HG02852 (cell line): ENCODE measurements around the gene CALM3.
"Not testable (repeated sequence)": the region's sequence is repeated elsewhere in the genome, so short reads cannot be mapped to it uniquely, and the experiment has no call there.

Source experiments
- ATAC-seq: cut with Tn5 transposase; IDR thresholded peaks from one replicate; pipeline ENCODE4 v1.9.1; 2021; ENCODE audit warnings: mild to moderate bottlenecking, moderate library complexity; ENCODE audit not compliant: unreplicated experiment

Gene CALM3

DNA sequence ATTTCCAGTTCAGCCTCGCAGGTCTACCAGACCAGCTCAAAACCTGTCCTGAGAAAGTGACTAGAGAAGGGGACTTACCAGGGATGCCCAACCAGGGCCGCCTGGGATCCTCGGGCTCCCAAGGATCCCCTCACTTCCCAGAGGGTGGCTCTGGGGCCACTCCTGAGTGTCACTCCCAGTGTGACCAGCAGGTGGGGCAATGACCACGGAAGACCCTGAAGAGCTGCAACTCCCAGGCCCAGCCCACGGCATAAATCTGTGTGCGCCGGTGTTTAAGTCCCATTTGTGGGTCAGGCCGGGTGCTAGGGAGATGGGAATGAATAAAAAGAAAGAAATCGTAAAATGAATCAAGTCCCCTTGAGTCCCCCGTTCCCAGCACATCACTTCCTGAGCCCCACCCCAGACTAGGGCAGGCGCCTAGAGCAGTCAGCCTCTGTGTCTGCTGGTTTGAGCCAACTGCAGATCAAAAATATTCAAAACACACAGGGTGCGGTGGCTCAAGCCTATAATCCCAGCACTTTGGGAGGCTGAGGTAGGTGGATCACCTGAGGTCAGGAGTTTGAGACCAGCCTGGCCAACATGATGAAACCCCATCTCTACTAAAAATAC is 13.1 kb downstream of the CALM3 start:
- ATAC-seq, result no peak

DNA sequence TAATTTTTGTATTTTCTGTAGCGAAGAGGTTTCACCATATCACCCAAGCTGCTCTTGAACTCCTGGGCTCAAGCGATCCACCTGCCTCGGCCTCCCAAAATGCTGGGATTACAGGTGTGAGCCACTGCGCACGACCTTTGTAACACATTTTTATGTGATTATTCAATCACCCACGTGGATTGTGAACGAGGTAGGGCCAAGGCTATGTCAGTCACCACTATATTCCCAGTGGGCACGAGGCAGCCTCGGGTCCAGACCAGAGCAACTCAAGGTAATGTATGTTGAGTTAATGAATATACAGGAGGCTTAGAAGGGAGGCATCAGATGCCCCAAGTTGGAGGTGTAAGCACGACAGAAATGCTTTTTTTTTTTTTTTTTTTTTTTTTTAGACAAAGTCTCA is 14.8 kb downstream of the CALM3 start:
- ATAC-seq, result no peak

DNA sequence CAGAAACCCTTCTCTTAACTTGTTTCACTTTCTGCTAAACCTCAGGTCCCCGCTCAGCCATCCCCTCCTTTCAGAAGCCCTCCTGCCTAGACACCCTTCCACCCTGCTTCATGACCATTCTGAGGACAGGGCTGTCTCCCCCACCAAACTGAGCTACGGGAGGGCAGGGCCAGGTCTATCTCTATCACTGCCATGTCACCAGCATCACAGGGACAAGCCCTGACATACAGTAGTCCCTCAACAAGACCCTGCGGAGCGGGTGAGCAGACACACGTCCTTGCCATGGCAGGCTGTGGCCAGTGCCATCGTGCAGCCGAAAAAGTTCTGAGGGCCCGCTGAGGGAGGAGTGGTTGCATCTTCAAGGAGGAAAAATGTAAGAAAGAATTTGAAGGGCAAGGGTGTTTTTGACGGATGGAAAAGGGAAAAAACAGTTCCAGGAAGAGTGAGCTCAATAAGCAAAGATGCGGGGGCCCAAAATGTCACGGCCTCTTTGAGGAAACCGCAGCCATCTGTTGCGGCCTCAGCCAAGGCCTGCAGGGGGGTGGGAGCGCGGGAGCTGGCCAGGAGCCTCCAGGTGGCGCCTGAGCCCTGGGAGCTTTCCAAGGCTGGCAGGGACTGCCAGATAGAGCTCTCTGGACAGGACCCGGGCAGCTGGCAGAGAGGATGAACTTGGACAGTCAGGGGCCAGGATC is 15.6 kb downstream of the CALM3 start:
- ATAC-seq, result no peak

DNA sequence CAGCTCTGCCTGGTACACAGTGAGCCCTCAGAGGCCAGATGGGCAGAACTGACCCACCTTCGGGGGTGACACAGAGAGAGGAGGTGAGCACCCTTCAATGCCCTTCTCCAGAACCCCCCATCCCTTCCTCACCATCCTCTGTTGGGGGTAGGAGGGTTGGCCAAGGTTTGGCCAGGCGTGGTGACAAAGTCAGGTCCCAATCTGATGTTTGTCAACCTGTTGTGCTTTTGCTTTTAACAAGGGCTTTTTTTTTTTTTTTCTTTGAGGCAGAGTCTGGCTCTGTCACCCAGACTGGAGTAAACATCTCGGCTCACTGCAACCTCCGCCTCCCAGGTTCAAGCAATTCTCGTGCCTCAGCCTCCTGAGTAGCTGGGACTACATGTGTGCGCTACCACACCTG is 16.5 kb downstream of the CALM3 start:
- ATAC-seq, result no peak

DNA sequence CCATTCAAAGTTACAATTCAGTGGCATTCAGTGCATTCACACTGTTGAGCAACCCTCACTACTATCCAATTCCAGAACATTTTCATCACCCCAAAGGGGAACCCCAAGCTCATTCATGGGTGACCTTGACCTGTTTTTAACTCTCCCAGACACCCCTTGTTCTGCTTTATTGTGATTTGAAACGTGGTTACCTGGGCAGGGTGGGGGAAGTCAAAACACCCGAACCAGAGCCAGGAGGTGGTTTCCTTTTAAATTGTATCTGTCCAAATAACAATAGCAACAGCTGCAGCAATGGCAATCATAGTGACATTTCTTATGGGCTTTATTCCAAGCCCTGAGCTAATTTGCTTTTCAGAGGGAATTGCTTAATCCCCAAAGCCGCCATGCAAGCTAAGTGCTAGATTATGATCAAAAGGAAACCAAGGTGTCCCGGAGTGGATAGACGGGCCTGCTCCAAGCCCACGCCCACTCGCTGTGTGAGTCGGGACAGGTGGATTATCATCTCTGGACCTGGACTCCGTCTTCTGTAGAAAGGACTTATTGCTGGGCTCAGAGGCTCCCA is 17.6 kb downstream of the CALM3 start:
- no peak for ATAC-seq

DNA sequence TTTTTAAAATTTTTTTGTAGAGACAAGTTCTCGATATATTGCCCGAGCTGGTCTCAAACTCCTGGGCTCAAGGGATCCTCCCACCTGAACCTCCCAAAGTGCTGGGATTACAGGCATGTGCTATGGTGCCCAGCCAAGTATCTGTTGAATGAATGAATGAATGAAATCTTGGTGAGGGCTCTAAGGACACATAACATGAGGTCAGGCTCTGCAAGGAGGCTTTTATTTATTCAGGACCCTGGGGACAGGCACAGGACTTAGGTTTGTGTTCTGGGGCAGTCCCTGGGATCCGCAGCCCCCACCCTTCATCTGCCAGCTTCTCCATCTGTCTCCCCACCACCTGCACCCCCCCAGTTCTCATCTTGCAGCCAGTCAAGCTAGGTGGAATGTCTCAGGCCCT is 19.1 kb downstream of the CALM3 start:
- ATAC-seq, result no peak

DNA sequence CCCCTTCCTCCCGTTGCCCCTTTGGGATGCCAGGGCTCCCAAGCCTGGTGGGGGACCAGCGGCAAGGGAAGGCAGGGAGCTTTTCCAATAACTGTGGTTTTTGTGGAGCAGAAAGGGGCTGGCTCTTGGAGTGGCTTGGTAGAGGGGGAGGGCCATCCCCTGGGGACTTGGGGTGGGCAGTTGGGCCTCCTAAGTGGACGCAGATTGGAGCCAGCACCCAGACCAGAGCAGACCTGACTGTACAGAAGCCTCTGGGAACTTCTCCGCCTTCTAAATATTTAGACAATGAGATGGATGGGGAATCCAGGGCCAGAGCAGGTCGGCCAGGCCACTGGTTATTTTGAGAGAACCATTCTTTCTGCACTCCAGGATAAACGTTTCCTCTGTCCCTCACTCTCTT is 19.6 kb downstream of the CALM3 start:
- ATAC-seq, result no peak

DNA sequence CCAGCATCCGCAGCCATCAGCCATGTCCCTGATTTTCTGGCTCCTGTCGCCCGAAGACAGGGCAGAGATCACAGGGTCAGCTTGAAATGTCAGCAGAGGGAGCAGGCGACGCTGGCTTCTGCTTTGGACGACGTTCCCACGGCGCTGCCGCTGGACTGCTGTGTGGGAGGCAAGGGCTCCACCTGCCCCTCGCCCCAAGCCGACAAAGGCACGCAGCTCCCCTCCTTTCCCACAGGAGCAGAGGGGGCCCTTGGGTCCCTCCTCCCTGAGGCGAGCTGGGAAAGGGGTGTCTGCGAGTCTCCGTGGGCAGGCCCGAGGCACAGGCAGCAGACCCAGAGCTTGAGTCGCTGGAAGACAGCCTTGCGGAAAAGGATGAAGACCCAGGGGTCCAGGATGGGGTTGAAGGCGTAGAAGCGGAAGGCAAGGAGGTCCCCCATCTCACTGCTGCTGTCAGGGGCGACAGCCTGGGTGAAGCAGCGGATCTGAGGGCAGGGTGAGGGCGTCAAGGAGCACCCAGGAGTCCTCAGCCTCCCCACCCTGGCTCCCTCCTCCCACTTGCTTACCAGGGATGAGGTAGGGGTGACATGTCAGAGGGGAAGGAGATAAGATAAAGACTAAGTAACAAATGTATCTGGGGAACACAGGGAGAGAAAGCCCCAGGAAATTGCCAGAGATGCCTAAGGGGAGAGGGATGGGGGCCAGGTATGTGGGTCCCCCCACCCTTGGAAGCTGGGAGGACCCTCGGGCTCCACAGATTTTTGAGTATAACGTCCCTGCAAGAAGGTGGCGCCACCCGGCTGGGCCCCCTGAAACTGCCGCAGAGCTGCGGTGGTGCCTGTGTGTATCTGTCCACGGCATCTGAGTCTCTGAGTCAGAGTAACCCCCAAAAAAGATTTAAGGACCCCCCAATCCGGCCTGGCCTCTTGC is 20.3 kb downstream of the CALM3 start:
- ATAC-seq, result no peak

DNA sequence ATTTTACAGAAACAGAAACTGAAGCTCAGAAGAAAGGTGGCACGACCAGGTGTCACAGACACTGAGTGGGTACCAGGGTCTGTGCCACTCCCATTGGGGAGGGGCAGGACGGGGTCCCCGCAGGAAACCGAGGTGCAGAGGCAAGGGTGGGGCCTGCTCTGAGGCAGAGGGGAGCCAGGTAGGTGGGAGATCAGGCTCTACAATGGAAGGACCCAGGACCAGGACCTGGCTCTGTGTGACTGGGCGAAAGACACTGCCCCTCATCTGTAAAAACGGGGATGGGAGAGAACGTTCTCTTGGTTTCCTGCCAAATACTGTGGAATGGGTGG is 21.0 kb downstream of the CALM3 start:
- ATAC-seq, result no peak

DNA sequence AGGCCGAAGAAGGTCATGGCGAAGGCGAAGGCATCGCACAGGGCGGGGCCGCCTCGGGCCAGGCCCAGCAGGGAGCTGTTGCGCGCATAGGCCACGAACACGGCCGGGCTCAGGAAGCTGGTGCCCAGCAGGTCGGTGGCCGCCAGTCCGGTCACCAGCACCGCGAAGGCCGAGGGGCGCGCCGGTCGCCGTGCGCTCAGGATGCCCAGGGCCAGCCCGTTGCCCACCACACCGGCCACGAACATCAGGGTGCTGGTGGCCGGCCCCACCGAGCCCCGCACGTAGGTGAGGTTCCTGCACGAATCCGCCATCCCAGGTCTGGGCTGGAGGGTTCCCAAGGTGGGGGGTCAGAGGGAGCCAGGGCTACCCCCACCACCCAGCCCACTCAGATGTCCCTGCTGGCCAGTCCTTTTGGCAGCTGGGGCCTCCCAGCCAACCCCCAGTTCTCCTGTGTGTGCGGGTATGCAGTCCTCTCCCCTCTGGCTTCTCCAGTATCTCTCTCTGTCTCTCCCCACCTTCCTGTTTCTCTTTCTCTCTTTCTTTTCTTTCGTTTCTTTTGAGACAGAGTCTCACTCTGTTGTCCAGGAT is 22.9 kb downstream of the CALM3 start:
- no peak for ATAC-seq

DNA sequence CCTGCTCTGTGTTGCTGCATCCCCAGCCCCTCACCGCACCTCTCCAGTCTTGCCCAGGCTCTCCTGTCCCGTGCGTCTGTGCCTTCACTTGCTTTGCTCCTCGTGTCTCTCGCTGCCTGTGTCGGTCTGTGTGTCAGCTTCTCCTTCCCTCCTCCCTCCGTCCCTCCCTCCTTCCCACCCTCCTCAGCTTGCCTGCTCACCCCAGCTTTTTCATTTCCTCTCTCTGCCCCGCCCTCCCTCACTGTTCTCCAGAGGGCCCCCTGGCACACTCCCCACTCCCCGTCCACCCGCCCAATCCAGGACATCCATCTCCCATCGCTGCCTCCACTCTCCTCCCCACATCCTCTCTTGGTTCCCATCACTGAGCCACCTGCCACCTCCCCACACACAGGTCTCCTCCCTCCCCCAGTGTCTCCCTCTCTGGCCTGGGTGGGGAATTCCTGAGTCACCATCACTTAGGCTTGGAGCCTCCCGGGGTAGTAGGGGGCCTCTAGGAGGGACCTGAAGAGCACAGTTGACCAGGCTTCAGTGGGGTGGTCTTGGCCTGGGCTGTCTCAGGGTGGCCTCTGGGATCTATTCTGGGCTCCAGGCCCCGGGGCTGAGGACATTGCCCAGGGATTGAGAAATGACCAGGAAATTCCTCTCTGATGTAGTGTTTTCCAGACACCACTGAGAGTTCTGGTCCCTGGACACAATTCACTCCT is 24.0 kb downstream of the CALM3 start, which contains the start of gene PTGIR:
Gene PTGIR, minus strand, starts transcription at position 132 of the 704 bp plus-strand sequence. CDS start 864 bp downstream, outside the sequence.
- ATAC-seq, result no peak

DNA sequence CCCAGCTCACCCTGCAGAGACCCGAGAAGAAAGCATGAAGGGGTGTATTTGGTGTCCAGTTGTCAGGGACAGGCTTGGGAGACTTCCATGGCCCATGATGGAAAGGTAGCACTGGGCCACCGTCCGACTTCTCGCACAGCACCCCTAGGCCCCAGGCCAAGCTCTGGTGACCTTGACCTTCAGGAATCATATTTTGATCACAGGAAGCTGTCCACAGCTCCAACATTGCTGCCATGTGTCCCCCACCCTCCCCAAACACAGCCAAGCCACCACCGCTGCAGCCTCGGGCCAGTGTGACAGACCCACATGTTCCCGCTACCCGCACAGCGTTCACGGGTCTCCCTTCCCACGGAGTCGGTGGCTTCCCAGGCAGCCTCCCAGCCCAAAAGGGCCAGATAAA is 24.6 kb downstream of the CALM3 start:
- ATAC-seq, result no peak

DNA sequence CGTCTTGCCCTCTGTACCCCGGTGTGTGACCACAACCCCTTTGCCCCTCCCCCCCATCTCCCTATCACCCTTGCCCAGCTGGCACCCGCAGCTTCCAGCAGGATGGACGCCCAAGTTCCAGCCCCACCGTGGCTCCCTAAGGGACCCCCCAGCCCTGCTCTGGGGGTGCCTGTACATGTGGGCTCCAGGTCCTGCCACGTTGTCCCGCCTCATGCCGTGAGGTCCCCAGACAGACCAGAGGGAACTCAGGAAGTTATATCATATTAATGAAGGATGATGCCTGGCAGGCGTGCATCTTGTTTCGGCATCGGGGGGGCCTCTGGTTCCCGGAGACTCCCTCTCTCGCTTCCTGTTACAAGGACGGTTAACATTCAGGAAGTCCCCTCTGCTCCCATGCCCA is 25.3 kb downstream of the CALM3 start:
- no peak for ATAC-seq

DNA sequence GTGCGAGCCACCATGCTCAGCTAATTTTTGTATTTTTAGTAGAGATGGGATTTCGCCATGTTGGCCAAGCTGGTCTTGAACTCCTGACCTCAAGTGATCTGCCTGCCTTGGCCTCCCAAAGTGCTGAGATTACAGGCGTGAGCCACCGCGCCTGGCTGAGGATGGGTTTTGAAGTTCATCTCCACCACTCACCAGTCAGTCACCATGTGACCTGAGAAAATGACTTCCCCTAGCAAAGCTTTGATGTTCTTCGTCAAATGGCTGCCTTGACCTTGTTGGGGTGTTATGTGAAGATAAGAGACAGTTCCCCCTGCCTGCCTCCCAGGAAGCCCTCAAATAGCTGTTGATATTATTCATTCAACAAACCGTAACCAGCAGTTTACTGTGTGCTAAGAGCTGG is 27.8 kb downstream of the CALM3 start:
- ATAC-seq, result not testable (repeated sequence)

DNA sequence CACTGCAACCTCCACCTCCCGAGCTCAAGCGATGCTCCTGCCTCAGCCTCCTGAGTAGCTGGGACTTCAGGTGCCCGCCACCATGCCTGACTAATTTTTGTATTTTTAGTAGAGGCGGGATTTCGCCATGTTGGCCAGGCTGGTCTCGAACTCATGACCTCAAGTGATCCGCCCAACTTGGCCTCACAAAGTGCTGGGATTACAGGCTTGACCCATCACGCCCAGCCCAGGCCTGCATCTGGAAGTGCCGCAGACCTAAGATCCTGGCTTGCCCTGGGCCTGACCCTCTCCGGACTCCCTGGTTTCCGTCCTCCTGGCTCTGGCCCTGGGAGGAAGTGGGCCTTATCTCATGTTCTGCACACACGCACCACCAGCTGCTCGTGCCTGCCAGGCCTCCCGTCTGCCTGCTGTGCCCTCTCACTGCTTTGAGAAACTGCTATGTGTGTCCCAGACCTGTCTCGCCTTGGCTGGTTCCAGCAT is 28.5 kb downstream of the CALM3 start:
- no peak for ATAC-seq

DNA sequence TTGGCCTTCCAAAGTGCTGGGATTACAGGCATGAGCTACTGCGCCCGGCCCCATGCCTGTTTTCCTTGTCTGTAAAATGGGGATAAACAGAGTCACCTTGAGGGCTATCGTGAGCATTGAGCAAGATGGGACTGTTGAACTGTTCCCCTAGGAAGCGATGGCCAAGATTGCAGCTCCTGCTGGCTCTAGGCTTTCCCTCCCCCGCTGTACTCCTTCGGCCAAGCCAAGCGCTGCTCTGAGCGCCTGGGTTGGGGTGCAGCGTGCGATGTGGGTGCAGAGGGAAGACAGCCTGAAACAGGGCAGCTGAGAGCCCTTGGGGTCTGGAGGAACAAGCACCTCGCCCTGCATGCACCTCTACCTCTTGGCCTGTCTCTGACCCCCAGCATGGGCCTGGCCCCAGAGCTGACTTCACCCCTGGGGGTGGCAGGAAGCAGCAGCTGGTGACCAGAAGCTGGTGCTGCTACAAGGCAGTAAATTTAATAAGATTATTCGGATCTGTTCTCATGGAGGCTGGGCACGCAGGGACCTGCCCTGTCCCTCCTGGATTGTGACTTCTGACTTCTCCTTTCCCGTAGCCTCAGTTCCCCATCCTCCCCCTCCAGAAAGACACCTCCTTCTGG is 29.6 kb downstream of the CALM3 start:
- no peak for ATAC-seq

DNA sequence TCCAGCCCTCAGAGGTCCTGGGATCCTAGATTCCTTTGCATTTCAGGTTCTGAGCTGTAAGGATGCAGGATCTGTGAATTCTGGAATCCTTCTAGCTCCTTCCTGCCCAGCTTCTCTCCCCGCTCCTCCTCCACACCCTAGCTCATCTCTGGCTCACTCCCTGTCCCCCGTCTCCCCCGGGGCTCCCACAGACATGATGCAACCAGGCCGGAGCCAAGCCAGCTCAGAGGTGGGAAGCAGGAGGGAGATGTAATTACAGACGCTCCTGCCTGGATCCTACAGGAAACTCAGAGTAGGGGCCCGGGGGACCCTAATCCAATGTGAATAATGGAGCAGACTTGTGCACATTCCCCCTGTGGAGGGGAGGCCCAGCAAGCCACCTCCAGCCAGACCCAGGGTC is 30.4 kb downstream of the CALM3 start:
- ATAC-seq, result no peak

DNA sequence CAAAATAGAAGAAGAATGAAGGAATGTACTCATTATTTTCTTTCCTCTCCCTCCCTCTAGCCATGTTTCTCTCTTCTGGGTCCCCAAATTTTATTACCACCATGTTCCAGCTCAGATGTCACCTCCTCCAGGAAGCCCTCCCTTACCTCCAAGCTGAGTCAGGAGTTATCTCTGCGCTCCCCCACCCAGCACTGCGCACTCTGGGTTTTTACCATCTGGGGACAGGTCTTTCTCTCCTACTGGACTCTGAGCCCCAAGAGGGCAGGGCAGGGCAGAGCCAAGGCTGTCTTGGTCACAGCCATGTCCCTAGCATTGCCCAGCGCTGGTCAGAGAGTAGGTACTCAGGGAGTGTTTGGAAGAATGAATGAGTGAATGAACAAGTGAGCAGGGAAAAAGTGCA is 32.0 kb downstream of the CALM3 start:
- ATAC-seq, result no peak

DNA sequence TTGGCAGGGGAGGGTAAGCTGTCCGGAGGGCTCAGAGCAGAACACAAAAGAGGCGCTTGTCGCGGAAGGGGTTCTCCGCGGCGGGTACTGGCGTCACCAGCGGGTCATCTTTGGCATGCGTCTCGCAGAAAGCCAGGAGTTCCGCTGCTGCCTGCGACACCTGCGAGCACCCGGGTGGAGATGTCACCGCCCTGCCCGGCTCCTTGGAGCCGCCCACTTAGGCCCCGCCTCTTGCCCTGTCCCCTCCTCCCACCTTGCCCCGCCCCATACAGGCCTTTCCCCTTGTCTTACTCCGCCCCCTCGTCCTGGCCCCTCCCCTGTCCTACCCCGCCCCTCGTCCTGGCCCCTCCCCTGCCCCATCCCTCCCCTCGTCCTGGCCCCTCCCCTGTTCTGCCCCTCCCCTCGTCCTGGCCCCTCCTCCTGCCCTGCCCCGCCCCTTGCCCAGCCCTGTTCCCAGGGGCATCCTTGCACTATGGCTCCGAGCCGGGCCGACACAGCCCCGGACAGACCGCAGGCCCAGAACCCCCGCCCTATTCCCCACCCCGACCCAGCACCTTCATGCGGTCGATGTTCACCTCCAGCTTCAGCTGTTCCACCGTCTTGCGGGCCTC is 33.0 kb downstream of the CALM3 start:
- ATAC-seq, result peak; percentile 53
